ENCODE results near the gene NEUROG3. TPM values are rescaled to one million over a fixed set of nuclear protein-coding genes. Genes with fewer than 3 reads are reported as not detected.

The NEUROG3 gene
- not detected for total RNA-seq

DNA sequence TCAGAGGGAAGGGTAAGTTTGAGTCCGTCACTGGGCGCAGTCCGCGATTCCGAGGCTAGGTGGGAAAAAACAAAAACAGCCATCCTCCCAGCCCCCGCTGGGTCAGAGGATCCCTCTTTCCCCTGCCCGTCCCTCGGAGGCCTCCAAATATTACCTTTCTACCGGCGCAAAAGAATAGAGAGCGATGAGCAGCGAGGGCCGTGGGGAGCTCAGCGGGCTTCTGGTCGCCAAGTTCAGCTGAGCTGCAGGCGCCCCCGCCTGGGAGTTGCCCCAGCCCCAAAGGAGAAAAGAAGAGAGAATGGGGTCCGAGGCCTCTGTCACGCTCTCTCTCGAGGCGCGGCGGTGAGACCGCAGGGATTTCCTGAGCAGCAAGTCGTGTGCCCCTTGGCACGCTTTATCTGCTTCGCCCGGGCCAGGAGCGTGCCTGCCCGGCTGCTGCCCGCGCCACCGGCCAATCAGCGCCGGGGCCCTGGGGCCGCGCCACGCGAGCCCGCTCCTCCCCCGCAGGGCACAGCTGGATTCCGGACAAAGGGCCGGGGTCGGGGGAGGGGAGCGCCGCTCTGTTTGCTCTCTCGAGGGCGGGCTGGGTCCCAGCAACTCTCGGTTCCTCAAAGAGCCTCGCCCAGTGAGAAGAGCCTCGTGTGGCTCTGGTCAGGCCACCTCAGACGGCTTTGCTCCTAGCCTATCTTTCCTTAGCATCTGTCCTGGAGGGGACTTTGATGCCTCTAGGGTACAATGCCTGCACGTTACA lies at the start of gene NEUROG3:
TSS of gene NEUROG3 (minus strand) at position 367 of the 751 bp plus-strand sequence. CDS start 379 bp downstream, outside the sequence.
- peaks cover 0 to 37% (median 17%) of the 10 kb centered on the region in 4 donors for H3K4me1 ChIP-seq
- H3K9me3 ChIP-seq, result no peaks in the 10 kb centered on the region
- no peaks in the 10 kb centered on the region for H3K36me3 ChIP-seq
- 1 to 2% methylated on average over 32 to 42 of the region's 53 CpGs for WGBS, 2 donors
- TF ChIP-seq POLR2A (IDR thresholded peaks at IDR 0.05) (no peak), EP300 (IDR thresholded peaks at IDR 0.05) (no peak), CTCF (IDR thresholded peaks at IDR 0.05) (no peak)
- peak within 1 kb of the TSS in 3 of 4 donors; percentile 25 to 44 (median 26) for H3K4me3 ChIP-seq
- no peak within 1 kb of the TSS for H3K27ac ChIP-seq
- no peak for DNase-seq (ENCODE audit: low spot score in 2 of 2)
- peaks cover 0 to 96% of the 10 kb centered on the region in 2 donors for H3K27me3 ChIP-seq

DNA sequence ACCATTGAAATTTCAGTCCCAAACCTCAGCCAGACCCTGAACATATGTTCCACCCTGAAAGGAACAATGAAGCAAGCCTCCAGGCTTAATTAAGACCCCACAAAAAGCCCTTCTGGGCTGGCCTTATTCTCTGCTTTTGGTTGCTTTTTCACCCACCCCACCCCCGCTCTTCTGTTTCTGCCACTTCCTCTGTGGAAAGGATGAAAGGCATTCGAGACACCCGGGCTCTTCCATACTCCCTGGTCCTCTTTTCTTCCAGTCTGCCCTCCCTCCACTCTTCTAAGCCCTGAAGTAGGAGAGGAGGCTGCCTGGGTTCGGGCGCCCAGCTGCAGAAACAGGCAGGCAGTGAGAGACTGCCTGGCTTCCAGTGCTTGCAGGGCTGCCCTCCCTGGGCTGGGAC lies 47.4 kb upstream of the NEUROG3 start:
- Histone ChIP-seq H3K4me3 (no peak overlapping the region), H3K36me3 (no peaks in the 10 kb centered on the region), H3K27me3 (no peaks in the 10 kb centered on the region), H3K4me1 (no peaks in the 10 kb centered on the region), H3K27ac (no peak overlapping the region), H3K9me3 (peaks cover 0 to 14% (median 2%) of the 10 kb centered on the region in 4 donors)
- WGBS, 2 donors, result 38 to 40% methylated on average over 5 of the region's 5 CpGs
- TF ChIP-seq POLR2A (IDR thresholded peaks at IDR 0.05), result no peak
- no peak for DNase-seq (ENCODE audit: low spot score in 2 of 2)

DNA sequence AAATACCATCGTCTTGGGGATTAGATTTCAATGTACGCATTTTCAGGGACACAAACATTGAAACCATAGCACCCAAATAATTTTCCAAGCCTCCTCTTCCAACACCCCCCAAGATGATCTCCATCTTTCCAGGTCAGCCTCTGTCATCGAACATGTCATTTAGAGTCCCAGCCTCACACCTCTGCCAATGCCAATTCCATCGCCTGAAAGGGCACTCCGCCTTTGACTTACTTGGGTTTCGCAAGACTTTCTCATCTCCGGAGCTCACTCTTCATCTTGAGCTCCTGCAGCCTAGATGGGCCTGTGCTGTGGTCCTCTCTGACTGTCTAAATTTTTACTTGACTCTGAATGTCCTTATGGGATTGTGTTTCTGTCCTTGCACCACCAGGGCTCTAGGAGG lies 46.4 kb upstream of the NEUROG3 start:
- no peaks in the 10 kb centered on the region for H3K36me3 ChIP-seq
- DNase-seq (ENCODE audit: low spot score in 2 of 2), result no peak
- TF ChIP-seq EP300 (IDR thresholded peaks at IDR 0.05) (no peak), CTCF (IDR thresholded peaks at IDR 0.05) (no peak), POLR2A (IDR thresholded peaks at IDR 0.05) (no peak)
- WGBS, 2 donors, result 93 to 96% methylated on average over 7 of the region's 7 CpGs
- H3K4me3 ChIP-seq, result no peak overlapping the region
- no peak overlapping the region for H3K27ac ChIP-seq
- peaks cover 0 to 14% (median 2%) of the 10 kb centered on the region in 4 donors for H3K9me3 ChIP-seq
- no peaks in the 10 kb centered on the region for H3K27me3 ChIP-seq
- no peaks in the 10 kb centered on the region for H3K4me1 ChIP-seq

- no peaks in the 10 kb centered on the region for H3K4me1 ChIP-seq
- TF ChIP-seq EP300 (IDR thresholded peaks at IDR 0.05) (no peak), POLR2A (IDR thresholded peaks at IDR 0.05) (no peak), CTCF (IDR thresholded peaks at IDR 0.05) (no peak)
- no peaks in the 10 kb centered on the region for H3K27me3 ChIP-seq
- DNase-seq (ENCODE audit: low spot score in 2 of 2), result no peak
- WGBS, 2 donors, result 79% methylated on average over 2 of the region's 2 CpGs; no CpG with 5 or more reads in 1 of the 2 donors
- H3K9me3 ChIP-seq, result peaks cover 0 to 7% (median 0%) of the 10 kb centered on the region in 4 donors
- no peak overlapping the region for H3K27ac ChIP-seq
- no peak overlapping the region for H3K4me3 ChIP-seq
- H3K36me3 ChIP-seq, result no peaks in the 10 kb centered on the region
Measured at GRCh38 chr10:69618746-69619145, 45.5 kb upstream of the NEUROG3 start.

DNA sequence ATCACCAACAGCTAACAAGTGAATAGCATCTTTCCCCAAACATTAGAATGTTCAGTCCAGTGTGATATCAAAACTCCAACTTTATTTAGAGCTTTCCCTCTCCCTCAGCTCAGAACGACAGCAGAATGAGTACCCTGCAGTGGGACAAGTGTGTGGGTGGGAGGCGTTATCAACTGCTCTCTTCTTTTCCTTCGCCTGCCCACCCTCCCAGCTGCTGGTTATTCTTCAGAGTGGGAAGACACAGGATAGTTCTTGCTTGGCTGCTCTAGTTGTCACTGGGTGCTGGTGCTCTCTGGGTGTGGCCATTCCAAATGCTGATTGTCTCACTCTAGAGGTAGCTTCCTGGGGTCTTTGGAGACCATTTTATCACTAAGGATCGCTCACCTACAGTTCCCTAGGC lies 43.1 kb upstream of the NEUROG3 start:
- no peaks in the 10 kb centered on the region for H3K36me3 ChIP-seq
- no peak overlapping the region for H3K4me3 ChIP-seq
- no peak overlapping the region for H3K27ac ChIP-seq
- H3K4me1 ChIP-seq, result no peaks in the 10 kb centered on the region
- TF ChIP-seq CTCF (IDR thresholded peaks at IDR 0.05), result no peak
- no peak for TF ChIP-seq EP300 (IDR thresholded peaks at IDR 0.05)
- no peak for TF ChIP-seq POLR2A (IDR thresholded peaks at IDR 0.05)
- no peaks in the 10 kb centered on the region for H3K9me3 ChIP-seq
- WGBS, 2 donors, result 37 to 56% methylated on average over 4 of the region's 4 CpGs
- DNase-seq (ENCODE audit: low spot score in 2 of 2), result no peak
- no peaks in the 10 kb centered on the region for H3K27me3 ChIP-seq
